Keratinocyte (primary cell): ENCODE measurements around the gene CUEDC2. TPM values are rescaled to one million over a fixed set of nuclear protein-coding genes. Genes with fewer than 3 reads are reported as not detected.

Experiments
- DNase-seq: peaks from one replicate; pipeline ENCODE4 v3.0.0-alpha.2; 2011; ENCODE audit warnings: low read depth, missing footprints, low spot score
- FAIRE-seq: peaks from 2 replicates; lab custom pipeline; 2011; peaks lifted over from hg19 to GRCh38; lab: Jason Lieb, UNC
- H2AFZ ChIP-seq: 2 replicates; pipeline ENCODE4 v1.6.0; 2012; ENCODE audit warnings: low read length, control low read depth, inconsistent platforms; ENCODE audit not compliant: control insufficient read depth
- H3K27ac ChIP-seq: 2 replicates; pipeline ENCODE4 v1.5.1; 2011; ENCODE audit warnings: low read length; ENCODE audit not compliant: control insufficient read depth, insufficient read depth
- H3K27me3 ChIP-seq: 3 replicates; pipeline ENCODE4 v1.6.0; 2011; ENCODE audit warnings: low read length; ENCODE audit not compliant: control insufficient read depth, insufficient read depth; ENCODE audit errors: extremely low read depth
- H3K36me3 ChIP-seq, 2 experiments: 2 replicates in 1 of 2; 3 replicates in 1 of 2; pipeline ENCODE4 v1.5.1; 2011; ENCODE audit warnings: low read length in 2 of 2, mild to moderate bottlenecking in 1 of 2; ENCODE audit not compliant: control insufficient read depth in 2 of 2, insufficient read depth in 2 of 2; ENCODE audit errors: extremely low read depth in 1 of 2
- H3K4me1 ChIP-seq: 3 replicates; pipeline ENCODE4 v1.5.1; 2011; ENCODE audit warnings: low read length; ENCODE audit not compliant: control insufficient read depth, insufficient read depth; ENCODE audit errors: extremely low read depth
- H3K4me2 ChIP-seq: 3 replicates; pipeline ENCODE4 v1.6.0; 2011; ENCODE audit warnings: low read depth, low read length; ENCODE audit not compliant: control insufficient read depth, insufficient read depth; ENCODE audit errors: extremely low read depth
- H3K4me3 ChIP-seq, 3 experiments: fragments of 200-600 bp in 1 of 3; sonication (generic) in 1 of 3; 2 replicates in 2 of 3; 3 replicates in 1 of 3; pipeline ENCODE4 v1.5.1; 2011 to 2016; ENCODE audit warnings: low read length in 3 of 3, mild to moderate bottlenecking in 3 of 3, control low read depth in 2 of 3, inconsistent platforms in 1 of 3, low read depth in 1 of 3, mixed read lengths in 1 of 3, mixed run types in 1 of 3, moderate library complexity in 1 of 3; ENCODE audit not compliant: control insufficient read depth in 2 of 3, insufficient read depth in 2 of 3; ENCODE audit errors: extremely low read depth in 1 of 3
- H3K79me2 ChIP-seq: 2 replicates; pipeline ENCODE4 v1.6.0; 2012; ENCODE audit warnings: low read length; ENCODE audit not compliant: control insufficient read depth, insufficient read depth
- H3K9ac ChIP-seq: 3 replicates; pipeline ENCODE4 v1.6.0; 2011; ENCODE audit warnings: low read length; ENCODE audit not compliant: control insufficient read depth, insufficient read depth; ENCODE audit errors: extremely low read depth
- H3K9me1 ChIP-seq: 3 replicates; pipeline ENCODE4 v1.6.0; 2011; ENCODE audit warnings: low read length; ENCODE audit not compliant: control insufficient read depth, insufficient read depth; ENCODE audit errors: extremely low read depth
- H3K9me3 ChIP-seq: 2 replicates; pipeline ENCODE4 v1.5.1; 2012; ENCODE audit warnings: low read depth, low read length; ENCODE audit not compliant: control insufficient read depth
- H4K20me1 ChIP-seq: 3 replicates; pipeline ENCODE4 v1.6.0; 2011; ENCODE audit warnings: low read length; ENCODE audit not compliant: control insufficient read depth, insufficient read depth; ENCODE audit errors: extremely low read depth
- EZH2 ChIP-seq: IDR thresholded peaks from one replicate; pipeline ENCODE4 v1.6.1; 2012; ENCODE audit warnings: inconsistent platforms, mild to moderate bottlenecking, low read length, moderate library complexity
- dilution Hi-C: fragments of 300-500 bp; cut with MboI; formaldehyde crosslinking; loops from one replicate; pipeline ENCODE4 v1.7.0; 2020; ENCODE audit warnings: low sequenced_read_pairs; ENCODE audit not compliant: extremely low pct_ligation_motif_present
- polyA plus RNA-seq, 5 experiments: library from polyadenylated mRNA; depleted of rRNA in 3 of 5; stranded (reverse) in 3 of 5; stranded (forward) in 1 of 5; unstranded in 1 of 5; fragments of >200 nt; gene quantifications; 1 replicate in 1 of 5; 2 replicates in 3 of 5; 3 replicates in 1 of 5; pipeline versions ENCODE4 v1.2.1 to v1.2.3, GENCODE V29; 2011 to 2012; ENCODE audit warnings: missing spikeins in 2 of 5, low read depth in 1 of 5, low replicate concordance in 1 of 5
- TF ChIP-seq, protein P1 (sequence below), 3 experiments: IDR thresholded peaks in 1 of 3; conservative IDR thresholded peaks in 1 of 3; optimal IDR thresholded peaks in 1 of 3; 2 replicates in 2 of 3; 3 replicates in 1 of 3; pipeline versions ENCODE3 to v1.5.1; 2011; ENCODE audit warnings: low read length in 3 of 3, mild to moderate bottlenecking in 3 of 3, moderate library complexity in 2 of 3, control low read depth in 1 of 3, inconsistent platforms in 1 of 3; ENCODE audit not compliant: insufficient read depth in 2 of 3; ENCODE audit errors: extremely low read depth in 1 of 3

CUEDC2 gene
- polyA plus RNA-seq, 1 donor (not counting 4 experiments of a cell fraction or from before 2014, with no cell fraction given), result 46.6 TPM

DNA sequence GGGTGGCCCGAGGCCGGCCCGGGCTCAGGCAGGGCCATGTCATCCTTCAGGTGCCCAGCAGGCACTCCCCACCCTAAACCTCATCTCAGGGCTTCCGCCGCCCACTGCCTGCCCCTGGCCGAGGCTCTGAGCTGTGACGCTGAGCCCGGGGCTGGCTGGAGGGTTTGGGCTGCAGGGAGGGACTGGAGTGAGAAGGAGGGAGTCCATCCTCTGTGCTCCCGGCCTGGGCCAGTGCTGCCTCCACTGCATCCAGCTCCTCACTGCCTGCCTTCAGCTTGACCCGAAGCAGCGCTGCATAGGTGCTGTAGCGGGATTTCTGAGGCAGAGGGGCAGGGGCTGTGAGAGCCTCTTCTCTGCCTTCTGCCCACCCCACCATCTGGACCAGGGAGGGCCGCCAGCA is 29.3 kb downstream of the CUEDC2 start:
- no peak for DNase-seq
- Histone ChIP-seq H3K4me2 (no peak overlapping the region), H2AFZ (no peak overlapping the region), H3K9me3 (no peaks in the 10 kb centered on the region), H3K27me3 (peaks cover 9% of the 10 kb centered on the region), H4K20me1 (peaks cover 3% of the 10 kb centered on the region), H3K4me3 (no peak overlapping the region), H3K9me1 (no peaks in the 10 kb centered on the region), H3K4me1 (peaks cover 27% of the 10 kb centered on the region), H3K79me2 (no peaks in the 10 kb centered on the region), H3K9ac (no peak overlapping the region), H3K36me3 (peaks cover 11 to 18% of the 10 kb centered on the region in 2 experiments), H3K27ac (no peak overlapping the region)
- dilution Hi-C loops, result no loop called here
- FAIRE-seq, result no peak
- TF ChIP-seq EZH2, result no peak
- TF ChIP-seq, protein P1, sequence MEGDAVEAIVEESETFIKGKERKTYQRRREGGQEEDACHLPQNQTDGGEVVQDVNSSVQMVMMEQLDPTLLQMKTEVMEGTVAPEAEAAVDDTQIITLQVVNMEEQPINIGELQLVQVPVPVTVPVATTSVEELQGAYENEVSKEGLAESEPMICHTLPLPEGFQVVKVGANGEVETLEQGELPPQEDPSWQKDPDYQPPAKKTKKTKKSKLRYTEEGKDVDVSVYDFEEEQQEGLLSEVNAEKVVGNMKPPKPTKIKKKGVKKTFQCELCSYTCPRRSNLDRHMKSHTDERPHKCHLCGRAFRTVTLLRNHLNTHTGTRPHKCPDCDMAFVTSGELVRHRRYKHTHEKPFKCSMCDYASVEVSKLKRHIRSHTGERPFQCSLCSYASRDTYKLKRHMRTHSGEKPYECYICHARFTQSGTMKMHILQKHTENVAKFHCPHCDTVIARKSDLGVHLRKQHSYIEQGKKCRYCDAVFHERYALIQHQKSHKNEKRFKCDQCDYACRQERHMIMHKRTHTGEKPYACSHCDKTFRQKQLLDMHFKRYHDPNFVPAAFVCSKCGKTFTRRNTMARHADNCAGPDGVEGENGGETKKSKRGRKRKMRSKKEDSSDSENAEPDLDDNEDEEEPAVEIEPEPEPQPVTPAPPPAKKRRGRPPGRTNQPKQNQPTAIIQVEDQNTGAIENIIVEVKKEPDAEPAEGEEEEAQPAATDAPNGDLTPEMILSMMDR (optimal IDR thresholded peaks at IDR 0.05 in 1 of 3, IDR thresholded peaks at IDR 0.05 in 1 of 3, conservative IDR thresholded peaks at IDR 0.05 in 1 of 3; ENCODE audit: extremely low read depth in 1 of 3, insufficient read depth in 2 of 3, low read length in 3 of 3), result no peak

DNA sequence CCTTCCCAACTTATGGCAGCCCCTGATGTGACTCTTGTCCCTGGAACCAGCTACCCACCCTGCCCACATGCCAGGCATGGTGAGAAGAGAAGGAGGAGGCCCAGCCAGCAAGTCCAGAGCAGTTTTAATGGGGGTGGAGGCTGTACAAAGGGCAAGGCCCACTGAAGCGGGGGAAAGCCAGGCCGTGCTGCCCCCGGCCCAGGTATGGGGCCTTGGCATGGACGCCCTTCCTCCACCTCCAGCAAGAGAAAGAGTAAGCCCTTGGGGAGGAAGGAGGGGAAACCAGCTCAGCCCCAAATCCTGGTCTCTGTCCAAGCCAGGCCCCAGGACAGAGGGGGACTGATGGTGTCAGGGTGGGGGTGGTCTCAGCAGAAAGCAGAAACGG is 29.9 kb downstream of the CUEDC2 start:
- dilution Hi-C loops, result no loop called here
- Histone ChIP-seq H2AFZ (no peak overlapping the region), H3K9me1 (no peaks in the 10 kb centered on the region), H3K79me2 (no peaks in the 10 kb centered on the region), H4K20me1 (peaks cover 3% of the 10 kb centered on the region), H3K9ac (no peak overlapping the region), H3K27me3 (peaks cover 2% of the 10 kb centered on the region), H3K36me3 (peaks cover 18 to 21% of the 10 kb centered on the region in 2 experiments), H3K27ac (no peak overlapping the region), H3K9me3 (no peaks in the 10 kb centered on the region), H3K4me2 (no peak overlapping the region), H3K4me1 (peaks cover 23% of the 10 kb centered on the region), H3K4me3 (no peak overlapping the region)
- DNase-seq, result no peak
- TF ChIP-seq, protein P1 (optimal IDR thresholded peaks at IDR 0.05 in 1 of 3, IDR thresholded peaks at IDR 0.05 in 1 of 3, conservative IDR thresholded peaks at IDR 0.05 in 1 of 3; ENCODE audit: extremely low read depth in 1 of 3, insufficient read depth in 2 of 3, low read length in 3 of 3), result no peak
- TF ChIP-seq EZH2, result no peak
- no peak for FAIRE-seq
